A673 (cell line): ENCODE results near the gene SRSF7. TPM values are rescaled to one million over a fixed set of nuclear protein-coding genes. Genes with fewer than 3 reads are reported as not detected.

Experiments
- BruUV-seq: library from RNA; stranded (reverse); fragments of 400-500 nt; replicated peaks from 2 replicates; lab custom pipeline; 2021; lab: Mats Ljungman, UMichigan
- CTCF ChIA-PET: fragments of 300-600 bp; sonication (Branson Sonifier 250); formaldehyde crosslinking; loops from one replicate; lab custom pipeline; 2022; ENCODE audit warnings: antibody characterized with exemption; lab: Charles Lee
- POLR2A ChIA-PET: fragments of 300-600 bp; sonication (Branson Sonifier 250); formaldehyde crosslinking; loops from one replicate; lab custom pipeline; 2022; ENCODE audit warnings: antibody characterized with exemption; ENCODE audit not compliant: low non-redundant PET; lab: Charles Lee
- DNase-seq: peaks from one replicate; pipeline ENCODE4 v3.0.0-alpha.2; 2015; ENCODE audit warnings: low spot score
- H3K27ac ChIP-seq: fragments of 200-600 bp; sonication (generic); 2 replicates; pipeline ENCODE4 v1.5.1; 2016; ENCODE audit warnings: mixed run types, low read depth, mild to moderate bottlenecking, mixed read lengths, antibody characterized with exemption, low read length; ENCODE audit not compliant: poor library complexity, severe bottlenecking
- H3K27me3 ChIP-seq: fragments of 200-600 bp; sonication (generic); replicated peaks from 2 replicates; pipeline ENCODE4 v1.6.1; 2017; ENCODE audit warnings: mixed run types, low read depth, mild to moderate bottlenecking, mixed read lengths, antibody characterized with exemption, low read length; ENCODE audit not compliant: insufficient read depth, poor library complexity
- H3K36me3 ChIP-seq: fragments of 200-600 bp; sonication (generic); 2 replicates; pipeline ENCODE4 v1.6.1; 2016; ENCODE audit warnings: mixed run types, mild to moderate bottlenecking, mixed read lengths, antibody characterized with exemption, low read length; ENCODE audit not compliant: insufficient read depth, poor library complexity, severe bottlenecking
- H3K4me1 ChIP-seq: fragments of 200-600 bp; sonication (generic); 2 replicates; pipeline ENCODE4 v1.6.1; 2017; ENCODE audit warnings: mixed run types, mild to moderate bottlenecking, mixed read lengths, antibody characterized with exemption, low read length; ENCODE audit not compliant: insufficient read depth, poor library complexity, severe bottlenecking
- H3K4me3 ChIP-seq: fragments of 200-600 bp; sonication (generic); 2 replicates; pipeline ENCODE4 v1.5.1; 2016; ENCODE audit warnings: low read depth, mixed run types, mild to moderate bottlenecking, mixed read lengths, low read length; ENCODE audit not compliant: poor library complexity, severe bottlenecking
- H3K9me3 ChIP-seq: fragments of 200-600 bp; sonication (generic); 2 replicates; pipeline ENCODE4 v1.6.1; 2016; ENCODE audit warnings: mixed run types, low read depth, mild to moderate bottlenecking, mixed read lengths, antibody characterized with exemption, low read length; ENCODE audit not compliant: poor library complexity, severe bottlenecking
- EZH2 ChIP-seq: fragments of 200-600 bp; sonication (generic); IDR thresholded peaks from 2 replicates; pipeline ENCODE4 v1.6.1; 2017; ENCODE audit warnings: borderline replicate concordance, low read depth, mild to moderate bottlenecking, mixed read lengths, antibody characterized with exemption, low read length; ENCODE audit not compliant: poor library complexity, severe bottlenecking
- intact Hi-C: fragments of 100-400 bp; cut with micrococcal nuclease; formaldehyde crosslinking; loops from one replicate; pipeline ENCODE4 v1.10.0; 2022; ENCODE audit not compliant: unreplicated experiment
- total RNA-seq: library from RNA; stranded (reverse); gene quantifications from 2 replicates; pipeline ENCODE4 v1.2.3, GENCODE V29; 2021
- TF ChIP-seq, protein P1 (sequence below): fragments of 300-800, 200-600 bp; sonication (generic); conservative IDR thresholded peaks from 2 replicates; pipeline ENCODE4 v1.5.1; 2017; ENCODE audit warnings: low read depth, mild to moderate bottlenecking, antibody characterized with exemption, low read length, moderate library complexity, mixed read lengths

Gene SRSF7
- total RNA-seq, 1 experiment from 2014 or later: 355 TPM

DNA sequence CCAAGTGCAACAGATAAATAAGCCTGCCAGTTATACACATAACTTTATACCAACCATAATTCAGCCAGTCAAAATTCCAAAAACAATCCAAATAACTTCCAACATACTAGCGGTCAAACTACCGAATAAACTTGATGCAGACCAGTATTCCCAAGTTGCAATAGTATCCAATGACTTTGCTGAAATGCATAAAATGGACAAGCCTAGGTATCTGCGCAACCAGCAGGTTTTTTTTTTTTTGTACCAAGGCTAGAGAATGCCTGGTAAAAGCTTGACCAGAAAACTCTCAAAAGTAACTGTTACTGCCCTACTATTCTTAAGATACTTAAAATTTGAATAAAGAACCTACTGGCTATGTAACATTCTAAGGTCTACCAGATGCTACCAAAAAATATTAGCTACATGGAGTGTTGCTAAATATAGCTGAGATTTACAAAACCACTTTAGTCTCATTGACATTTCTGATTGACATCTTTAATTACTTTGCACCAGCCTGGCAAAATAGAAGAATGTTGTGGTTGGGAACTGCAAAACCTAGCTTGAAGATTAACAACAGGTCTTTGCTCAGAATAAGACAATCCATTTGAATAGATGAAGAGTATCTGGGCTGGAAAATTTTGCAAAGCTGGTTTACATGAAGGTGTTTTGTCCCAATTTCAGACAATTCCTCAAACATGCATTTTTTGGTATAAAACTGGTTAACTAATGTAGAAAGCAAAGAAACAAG, 7.3 kb downstream of the SRSF7 start:
- H3K4me3 ChIP-seq: no peak overlapping the region
- no peaks in the 10 kb centered on the region for H3K27me3 ChIP-seq
- CTCF ChIA-PET: no interaction called here
- DNase-seq: no peak
- H3K27ac ChIP-seq: no peak overlapping the region
- H3K9me3 ChIP-seq: peaks cover 10% of the 10 kb centered on the region
- intact Hi-C loops: loop anchor here (5.0 kb wide), 1 partner anchor 427 kb away; no protein-coding TSS in a partner anchor
- peaks cover 91% of the 10 kb centered on the region for H3K36me3 ChIP-seq
- POLR2A ChIA-PET: interaction anchor here (0.6 to 2.3 kb wide), 4 partner anchors 7 to 201 kb away, joined by 3 to 12 read pairs (median 9); partner anchors contain the start of gene SRSF7
- no TSS peak for BruUV-seq
- peaks cover 49% of the 10 kb centered on the region for H3K4me1 ChIP-seq
- TF ChIP-seq, protein P1, sequence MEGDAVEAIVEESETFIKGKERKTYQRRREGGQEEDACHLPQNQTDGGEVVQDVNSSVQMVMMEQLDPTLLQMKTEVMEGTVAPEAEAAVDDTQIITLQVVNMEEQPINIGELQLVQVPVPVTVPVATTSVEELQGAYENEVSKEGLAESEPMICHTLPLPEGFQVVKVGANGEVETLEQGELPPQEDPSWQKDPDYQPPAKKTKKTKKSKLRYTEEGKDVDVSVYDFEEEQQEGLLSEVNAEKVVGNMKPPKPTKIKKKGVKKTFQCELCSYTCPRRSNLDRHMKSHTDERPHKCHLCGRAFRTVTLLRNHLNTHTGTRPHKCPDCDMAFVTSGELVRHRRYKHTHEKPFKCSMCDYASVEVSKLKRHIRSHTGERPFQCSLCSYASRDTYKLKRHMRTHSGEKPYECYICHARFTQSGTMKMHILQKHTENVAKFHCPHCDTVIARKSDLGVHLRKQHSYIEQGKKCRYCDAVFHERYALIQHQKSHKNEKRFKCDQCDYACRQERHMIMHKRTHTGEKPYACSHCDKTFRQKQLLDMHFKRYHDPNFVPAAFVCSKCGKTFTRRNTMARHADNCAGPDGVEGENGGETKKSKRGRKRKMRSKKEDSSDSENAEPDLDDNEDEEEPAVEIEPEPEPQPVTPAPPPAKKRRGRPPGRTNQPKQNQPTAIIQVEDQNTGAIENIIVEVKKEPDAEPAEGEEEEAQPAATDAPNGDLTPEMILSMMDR: no peak
- no peak for TF ChIP-seq EZH2

DNA sequence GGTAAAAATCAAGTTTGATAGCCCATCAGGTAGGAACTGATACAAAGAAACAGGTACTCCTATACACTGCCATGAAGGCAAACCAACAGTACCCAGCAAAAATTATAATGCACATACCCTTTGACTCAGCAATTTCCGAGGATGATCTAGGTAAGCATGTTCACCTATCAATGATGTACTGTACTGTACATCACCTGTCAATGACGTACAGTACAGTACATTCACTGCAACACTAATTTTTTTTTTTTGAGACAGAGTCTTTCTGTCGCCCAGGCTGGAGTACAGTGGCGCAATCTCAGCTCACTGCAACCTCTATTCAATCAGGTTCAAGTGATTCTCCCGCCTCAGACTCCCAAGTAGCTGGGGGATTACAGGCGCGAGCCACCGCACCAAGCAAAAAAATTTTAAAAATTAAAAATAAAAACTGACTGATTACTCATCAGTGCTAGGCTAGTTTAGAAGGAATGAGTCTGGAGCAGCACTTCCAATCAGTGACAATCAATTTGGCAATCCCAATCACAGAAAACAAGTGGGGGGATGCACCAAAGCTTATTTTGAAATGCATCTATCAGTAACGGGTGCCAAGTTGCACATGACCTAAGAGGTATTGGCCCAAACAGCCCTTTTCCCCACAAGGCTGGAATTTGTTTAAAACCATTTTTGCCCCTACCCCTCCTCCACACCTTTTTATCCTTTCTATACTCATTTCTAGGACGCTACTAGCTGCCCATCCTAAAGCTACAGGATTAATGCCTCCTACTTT, 8.2 kb downstream of the SRSF7 start:
- intact Hi-C loops: loop anchor here (5.0 kb wide), 1 partner anchor 426 kb away; no protein-coding TSS in a partner anchor
- Histone ChIP-seq H3K27me3 (no peaks in the 10 kb centered on the region), H3K4me1 (peaks cover 49% of the 10 kb centered on the region), H3K9me3 (peaks cover 10% of the 10 kb centered on the region), H3K36me3 (peaks cover 84% of the 10 kb centered on the region), H3K4me3 (no peak overlapping the region), H3K27ac (no peak overlapping the region)
- CTCF ChIA-PET: no interaction called here
- no TSS peak for BruUV-seq
- POLR2A ChIA-PET: interaction anchor here (2.3 kb wide), 1 partner anchor 8 kb away, joined by 7 read pairs; the partner anchor contains the start of gene SRSF7
- DNase-seq: no peak
- TF ChIP-seq EZH2: no peak
- TF ChIP-seq, protein P1: no peak

DNA sequence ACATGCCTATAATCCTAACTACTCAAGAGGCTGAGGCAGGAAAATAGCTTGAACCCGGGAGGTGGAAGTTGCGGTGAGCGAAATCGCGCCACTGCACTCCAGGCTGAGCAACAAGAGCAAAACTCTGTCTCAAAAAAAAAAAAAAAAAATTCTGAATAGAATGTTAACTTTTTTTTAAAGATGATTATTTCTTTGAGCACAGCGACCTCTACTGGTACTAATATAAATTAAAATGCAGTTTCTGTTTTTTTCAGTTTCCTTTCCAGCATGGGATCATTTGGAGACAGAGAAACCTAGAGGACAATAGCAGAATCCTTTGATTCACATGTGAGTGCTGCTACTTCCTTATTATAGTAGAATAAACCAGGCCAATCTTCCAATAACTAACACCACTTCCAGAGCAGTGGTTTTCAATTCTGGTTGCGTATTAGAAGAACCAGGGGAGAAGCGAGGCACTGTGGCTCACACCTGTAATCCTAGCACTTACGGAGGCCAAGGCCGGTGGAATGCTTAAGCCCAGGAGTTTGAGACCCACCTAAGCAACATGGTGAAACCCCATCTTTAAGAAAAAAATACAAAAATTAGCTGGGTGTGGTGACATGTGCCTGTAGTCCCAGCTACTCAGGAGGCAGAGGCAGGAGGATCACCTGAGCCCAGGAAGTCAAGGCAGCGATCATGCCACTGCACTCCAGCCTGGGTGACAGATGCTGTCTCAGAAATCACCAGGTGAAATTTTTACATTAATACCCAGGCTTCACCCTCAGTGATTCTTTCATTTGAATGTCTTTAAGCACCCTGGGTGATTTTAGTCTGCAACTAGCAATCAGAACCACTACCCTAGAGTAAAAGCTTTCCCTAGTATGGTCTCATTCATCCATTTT, 10.1 kb downstream of the SRSF7 start:
- H3K27ac ChIP-seq: no peak overlapping the region
- CTCF ChIA-PET: no interaction called here
- no TSS peak for BruUV-seq
- DNase-seq: peak; percentile 80
- H3K4me3 ChIP-seq: no peak overlapping the region
- peaks cover 10% of the 10 kb centered on the region for H3K9me3 ChIP-seq
- H3K27me3 ChIP-seq: no peaks in the 10 kb centered on the region
- H3K4me1 ChIP-seq: peaks cover 46% of the 10 kb centered on the region
- TF ChIP-seq, protein P1: peak; percentile 62
- TF ChIP-seq EZH2: no peak
- intact Hi-C loops: loop anchor here (5.0 kb wide), 1 partner anchor 424 kb away; no protein-coding TSS in a partner anchor
- H3K36me3 ChIP-seq: peaks cover 65% of the 10 kb centered on the region
- POLR2A ChIA-PET: no interaction called here
